Left ventricle myocardium inferior (tissue), 1 donor: ENCODE data around the gene OGN. TPM values are rescaled to one million over a fixed set of nuclear protein-coding genes. Genes with fewer than 3 reads are reported as not detected.

Source experiments
- DNase-seq: peaks from one replicate; pipeline ENCODE4 v3.0.0-alpha.2; 2020
- H3K27ac ChIP-seq: fragments of 200-600 bp; replicated peaks from 2 replicates; pipeline ENCODE4 v1.8.0; 2021
- H3K27me3 ChIP-seq: fragments of 200-600 bp; 2 replicates; pipeline ENCODE4 v1.8.0; 2021; ENCODE audit warnings: low read depth
- H3K36me3 ChIP-seq: fragments of 200-600 bp; 2 replicates; pipeline ENCODE4 v1.8.0; 2021
- H3K4me1 ChIP-seq: fragments of 200-600 bp; 2 replicates; pipeline ENCODE4 v1.8.0; 2021
- H3K4me3 ChIP-seq: fragments of 200-600 bp; 2 replicates; pipeline ENCODE4 v1.8.0; 2021; ENCODE audit warnings: mild to moderate bottlenecking, moderate library complexity
- H3K9me3 ChIP-seq: fragments of 200-600 bp; replicated peaks from 2 replicates; pipeline ENCODE4 v1.8.0; 2021
- intact Hi-C: fragments of 100-400 bp; cut with micrococcal nuclease; formaldehyde crosslinking; loops from one replicate; pipeline ENCODE4 v1.11.0; 2022
- total RNA-seq: library from RNA; stranded (reverse); fragmentation: NEBNext Ultra II Directional; extraction: Animal tissue kit (Norgen Biotek cat#: 25700); gene quantifications from one replicate; pipeline ENCODE4 v1.2.1, GENCODE V29; 2021
- TF ChIP-seq, protein P1 (sequence below): fragments of 200-600 bp; IDR thresholded peaks from 2 replicates; pipeline ENCODE4 v1.8.0; 2021; ENCODE audit warnings: antibody characterized with exemption, mild to moderate bottlenecking, borderline replicate concordance
- donor health status: DM: no; HTN: yes; CAD: no; lungs with severe emphysema.

Gene OGN
- total RNA-seq, 1 donor from 2014 or later = 19.2 TPM

DNA sequence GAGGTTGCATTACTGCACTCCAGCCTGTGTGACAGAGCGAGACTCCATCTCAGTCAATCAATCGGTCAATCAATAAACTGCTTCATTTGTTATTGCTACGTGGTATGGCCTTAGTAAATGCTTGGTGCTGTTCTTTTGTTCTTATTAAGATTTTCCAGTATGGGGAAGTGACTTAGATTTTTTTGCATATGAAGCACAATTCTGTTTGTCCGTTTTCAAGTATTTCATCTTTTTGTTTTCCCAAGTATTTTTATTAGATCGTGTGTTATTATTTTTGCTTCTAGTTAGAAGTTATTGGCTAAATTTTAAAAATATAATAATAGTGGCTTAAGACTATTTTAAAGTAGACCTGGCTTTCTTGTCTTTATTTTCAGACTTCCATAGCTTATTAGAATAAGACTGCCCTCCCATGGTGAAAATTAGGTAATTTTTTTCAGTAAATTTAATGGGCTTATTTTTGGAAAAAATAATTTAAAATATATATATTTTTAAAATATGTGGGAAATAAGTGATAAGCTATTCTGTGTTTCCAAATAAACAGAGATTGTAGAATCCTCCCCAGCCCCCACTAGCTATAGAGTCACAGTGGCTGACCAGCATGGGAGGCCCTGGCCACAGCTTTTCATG lies 34.6 kb upstream of the OGN start:
- no peak for DNase-seq
- no peak overlapping the region for H3K27ac ChIP-seq
- intact Hi-C loops = no loop called here
- no peaks in the 10 kb centered on the region for H3K4me1 ChIP-seq
- H3K9me3 ChIP-seq = no peaks in the 10 kb centered on the region
- H3K36me3 ChIP-seq = no peaks in the 10 kb centered on the region
- no peak overlapping the region for H3K4me3 ChIP-seq
- TF ChIP-seq, protein P1, sequence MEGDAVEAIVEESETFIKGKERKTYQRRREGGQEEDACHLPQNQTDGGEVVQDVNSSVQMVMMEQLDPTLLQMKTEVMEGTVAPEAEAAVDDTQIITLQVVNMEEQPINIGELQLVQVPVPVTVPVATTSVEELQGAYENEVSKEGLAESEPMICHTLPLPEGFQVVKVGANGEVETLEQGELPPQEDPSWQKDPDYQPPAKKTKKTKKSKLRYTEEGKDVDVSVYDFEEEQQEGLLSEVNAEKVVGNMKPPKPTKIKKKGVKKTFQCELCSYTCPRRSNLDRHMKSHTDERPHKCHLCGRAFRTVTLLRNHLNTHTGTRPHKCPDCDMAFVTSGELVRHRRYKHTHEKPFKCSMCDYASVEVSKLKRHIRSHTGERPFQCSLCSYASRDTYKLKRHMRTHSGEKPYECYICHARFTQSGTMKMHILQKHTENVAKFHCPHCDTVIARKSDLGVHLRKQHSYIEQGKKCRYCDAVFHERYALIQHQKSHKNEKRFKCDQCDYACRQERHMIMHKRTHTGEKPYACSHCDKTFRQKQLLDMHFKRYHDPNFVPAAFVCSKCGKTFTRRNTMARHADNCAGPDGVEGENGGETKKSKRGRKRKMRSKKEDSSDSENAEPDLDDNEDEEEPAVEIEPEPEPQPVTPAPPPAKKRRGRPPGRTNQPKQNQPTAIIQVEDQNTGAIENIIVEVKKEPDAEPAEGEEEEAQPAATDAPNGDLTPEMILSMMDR = peak; percentile 53
- no peaks in the 10 kb centered on the region for H3K27me3 ChIP-seq

DNA sequence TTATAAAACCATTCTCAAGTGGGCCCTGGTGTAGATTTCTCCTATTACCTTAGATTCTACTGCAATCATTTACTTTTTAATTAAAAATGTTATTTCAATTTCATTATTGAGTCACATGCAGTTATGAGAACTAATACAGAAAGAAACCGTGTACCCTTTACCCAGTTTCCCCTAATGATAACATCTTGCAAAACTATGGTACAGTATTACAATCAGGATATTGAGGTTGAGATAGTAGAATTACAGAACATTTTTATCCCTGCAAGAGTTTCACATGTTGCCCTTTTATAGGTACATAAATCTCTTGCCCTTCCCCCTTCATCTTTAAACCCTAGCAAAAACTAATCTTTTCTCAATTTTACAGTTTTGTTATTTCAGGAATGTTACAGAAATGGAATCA lies 30.9 kb upstream of the OGN start:
- Histone ChIP-seq H3K9me3 (no peaks in the 10 kb centered on the region), H3K36me3 (no peaks in the 10 kb centered on the region), H3K4me3 (no peak overlapping the region), H3K27ac (no peak overlapping the region), H3K27me3 (no peaks in the 10 kb centered on the region), H3K4me1 (no peaks in the 10 kb centered on the region)
- TF ChIP-seq, protein P1 = no peak
- intact Hi-C loops = no loop called here
- DNase-seq = no peak

DNA sequence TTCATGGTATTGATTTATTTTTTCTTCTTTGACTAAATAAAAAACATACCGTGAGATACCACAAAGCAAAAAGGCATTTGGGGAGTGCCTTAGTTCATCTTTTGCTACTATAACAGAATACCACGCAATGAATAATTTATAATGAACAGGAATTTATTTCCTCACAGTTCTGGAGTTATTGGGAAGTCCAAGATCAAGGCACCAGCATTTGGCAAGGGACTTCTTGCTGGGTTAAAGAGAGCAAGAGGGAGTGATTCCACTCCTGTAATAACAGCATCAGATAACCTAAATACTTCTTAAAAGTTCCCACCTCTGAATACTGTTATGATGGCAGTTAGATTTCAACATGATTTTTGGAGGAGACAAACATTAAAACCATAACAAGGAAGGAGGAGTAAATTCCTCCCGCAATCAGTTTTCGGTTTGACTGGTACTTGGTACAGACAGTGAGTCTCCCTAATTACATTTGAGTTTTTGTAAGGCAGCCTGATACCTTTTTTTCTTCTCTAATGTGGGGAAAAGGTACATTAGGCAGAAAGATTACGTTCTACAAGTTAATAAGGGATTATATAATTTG lies 28.7 kb upstream of the OGN start:
- Histone ChIP-seq H3K4me1 (no peaks in the 10 kb centered on the region), H3K27me3 (no peaks in the 10 kb centered on the region), H3K36me3 (no peaks in the 10 kb centered on the region), H3K4me3 (no peak overlapping the region), H3K9me3 (no peaks in the 10 kb centered on the region), H3K27ac (no peak overlapping the region)
- intact Hi-C loops = no loop called here
- no peak for DNase-seq
- TF ChIP-seq, protein P1 = no peak

DNA sequence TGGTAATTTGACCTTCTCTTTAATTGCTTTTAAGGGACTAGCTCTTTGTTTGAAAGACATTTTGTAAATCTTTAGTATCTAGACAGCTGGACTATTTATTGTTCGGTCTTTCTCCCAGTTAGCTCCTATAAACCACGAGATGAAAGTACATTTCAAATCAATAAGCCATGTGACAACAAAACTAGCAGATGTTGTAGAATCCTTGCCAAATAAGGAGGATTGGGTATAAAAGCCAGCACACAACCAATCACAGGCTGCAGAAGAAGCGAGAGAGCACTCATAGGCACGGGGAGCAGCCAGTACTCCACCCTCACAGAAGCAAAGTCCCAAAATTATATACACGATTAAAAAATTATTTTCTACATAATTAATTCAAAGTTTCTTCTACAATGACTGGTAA lies 28.0 kb upstream of the OGN start:
- Histone ChIP-seq H3K9me3 (no peaks in the 10 kb centered on the region), H3K27ac (no peak overlapping the region), H3K36me3 (no peaks in the 10 kb centered on the region), H3K4me1 (no peaks in the 10 kb centered on the region), H3K4me3 (no peak overlapping the region), H3K27me3 (no peaks in the 10 kb centered on the region)
- intact Hi-C loops = no loop called here
- DNase-seq = no peak
- TF ChIP-seq, protein P1 = no peak

DNA sequence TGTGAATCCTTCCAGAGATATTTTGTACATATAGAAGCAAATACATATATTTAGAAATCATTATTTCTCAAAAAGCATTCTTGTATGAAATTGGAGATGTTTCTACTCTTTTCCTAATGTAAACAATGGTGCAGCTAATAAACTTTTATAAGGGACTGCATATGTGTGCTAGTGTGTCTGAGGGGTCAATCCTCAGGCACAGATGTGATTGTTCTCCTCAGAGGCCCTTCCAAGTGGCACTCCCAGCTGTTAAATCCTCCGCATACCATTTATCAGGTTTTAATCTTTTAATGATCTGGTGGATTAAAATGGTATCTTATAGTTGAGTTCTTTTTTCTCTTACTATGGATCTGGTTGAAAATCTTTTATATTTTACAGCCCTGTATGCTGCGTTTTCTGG lies 25.5 kb upstream of the OGN start:
- TF ChIP-seq, protein P1 = no peak
- DNase-seq = no peak
- no peaks in the 10 kb centered on the region for H3K27me3 ChIP-seq
- no peak overlapping the region for H3K4me3 ChIP-seq
- H3K27ac ChIP-seq = no peak overlapping the region
- H3K9me3 ChIP-seq = no peaks in the 10 kb centered on the region
- H3K4me1 ChIP-seq = peaks cover 10% of the 10 kb centered on the region
- intact Hi-C loops = no loop called here
- H3K36me3 ChIP-seq = no peaks in the 10 kb centered on the region
